NCI-H1105 treated with DMSO at 0.1 percent for 48 hours (cell line): Measurements from ENCODE around the gene ZNF618.
"Not testable (repeated sequence)": the region's sequence is repeated elsewhere in the genome, so short reads cannot be mapped to it uniquely, and the experiment has no call there.

ENCODE experiments used
- DNase-seq: peaks from one replicate; lab custom pipeline; 2025; lab: John Stamatoyannopoulos, UW

The ZNF618 gene

GRCh38 chr9:114082017-114082762, 206.1 kb downstream of the ZNF618 start:
- DNase-seq = peak; percentile 77

GRCh38 chr9:114082763-114083412, 206.8 kb downstream of the ZNF618 start:
- not testable (repeated sequence) for DNase-seq

GRCh38 chr9:114083666-114084065, 207.6 kb downstream of the ZNF618 start:
- no peak for DNase-seq

- no peak for DNase-seq
Measured at GRCh38 chr9:114084282-114085073, 208.4 kb downstream of the ZNF618 start.

- no peak for DNase-seq
Measured at GRCh38 chr9:114085387-114085789, 209.3 kb downstream of the ZNF618 start.

- DNase-seq = no peak
Measured at GRCh38 chr9:114086009-114086408, 209.9 kb downstream of the ZNF618 start.

- DNase-seq = no peak
Measured at GRCh38 chr9:114086607-114087006, 210.5 kb downstream of the ZNF618 start.

GRCh38 chr9:114087721-114088120, 211.6 kb downstream of the ZNF618 start:
- DNase-seq = no peak

- DNase-seq = no peak
Measured at GRCh38 chr9:114088571-114089170, 212.6 kb downstream of the ZNF618 start.

GRCh38 chr9:114089206-114089840, 213.2 kb downstream of the ZNF618 start:
- no peak for DNase-seq

GRCh38 chr9:114090798-114091197, 214.7 kb downstream of the ZNF618 start:
- DNase-seq = no peak

GRCh38 chr9:114091711-114092110, 215.6 kb downstream of the ZNF618 start:
- no peak for DNase-seq

GRCh38 chr9:114092336-114092735, 216.2 kb downstream of the ZNF618 start:
- DNase-seq = no peak

GRCh38 chr9:114093031-114093471, 216.9 kb downstream of the ZNF618 start:
- DNase-seq = no peak

- no peak for DNase-seq
Measured at GRCh38 chr9:114093761-114094505, 217.8 kb downstream of the ZNF618 start.

GRCh38 chr9:114094971-114095370, 218.9 kb downstream of the ZNF618 start:
- DNase-seq = no peak

GRCh38 chr9:114096041-114096511, 220.0 kb downstream of the ZNF618 start:
- DNase-seq = no peak

GRCh38 chr9:114096866-114097612, 220.9 kb downstream of the ZNF618 start:
- DNase-seq = no peak

GRCh38 chr9:114097613-114098020, 221.5 kb downstream of the ZNF618 start:
- no peak for DNase-seq
